ENCODE measurements around the gene FUT8. TPM values are rescaled to one million over a fixed set of nuclear protein-coding genes. Genes with fewer than 3 reads are reported as not detected.

FUT8 gene
- total RNA-seq, 1 donor from 2014 or later, result 18.1 TPM

DNA sequence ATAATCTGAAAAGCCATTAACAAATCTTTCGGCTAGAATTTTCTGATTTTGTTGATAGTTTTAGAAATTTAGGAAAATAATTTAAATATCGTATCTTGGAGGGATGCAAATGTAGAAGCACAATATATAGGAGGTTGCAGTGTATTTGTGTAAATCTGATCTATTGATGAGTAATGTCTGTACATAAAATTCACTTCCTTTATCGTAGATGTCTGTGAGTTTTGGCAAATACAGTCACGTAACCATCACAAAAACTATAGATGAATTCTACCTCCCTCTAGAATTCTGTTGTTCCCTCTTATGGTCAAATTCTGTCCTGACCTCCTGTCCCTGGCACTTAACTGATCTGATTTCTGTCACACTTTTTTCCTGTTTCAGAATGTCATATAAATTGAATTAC, 151.8 kb downstream of the FUT8 start:
- Mint-ChIP-seq H3K27ac (ENCODE audit: unreplicated experiment) (no peak overlapping the region), H3K36me3 (ENCODE audit: low read depth) (no peaks in the 10 kb centered on the region), H3K4me1 (ENCODE audit: low read depth) (no peaks in the 10 kb centered on the region), H3K9me3 (ENCODE audit: low read depth) (no peaks in the 10 kb centered on the region), H3K27me3 (ENCODE audit: low read depth) (no peaks in the 10 kb centered on the region), H3K4me3 (ENCODE audit: unreplicated experiment) (no peak overlapping the region)
- DNase-seq (ENCODE audit: low spot score), result no peak
- TF ChIP-seq, protein P1, sequence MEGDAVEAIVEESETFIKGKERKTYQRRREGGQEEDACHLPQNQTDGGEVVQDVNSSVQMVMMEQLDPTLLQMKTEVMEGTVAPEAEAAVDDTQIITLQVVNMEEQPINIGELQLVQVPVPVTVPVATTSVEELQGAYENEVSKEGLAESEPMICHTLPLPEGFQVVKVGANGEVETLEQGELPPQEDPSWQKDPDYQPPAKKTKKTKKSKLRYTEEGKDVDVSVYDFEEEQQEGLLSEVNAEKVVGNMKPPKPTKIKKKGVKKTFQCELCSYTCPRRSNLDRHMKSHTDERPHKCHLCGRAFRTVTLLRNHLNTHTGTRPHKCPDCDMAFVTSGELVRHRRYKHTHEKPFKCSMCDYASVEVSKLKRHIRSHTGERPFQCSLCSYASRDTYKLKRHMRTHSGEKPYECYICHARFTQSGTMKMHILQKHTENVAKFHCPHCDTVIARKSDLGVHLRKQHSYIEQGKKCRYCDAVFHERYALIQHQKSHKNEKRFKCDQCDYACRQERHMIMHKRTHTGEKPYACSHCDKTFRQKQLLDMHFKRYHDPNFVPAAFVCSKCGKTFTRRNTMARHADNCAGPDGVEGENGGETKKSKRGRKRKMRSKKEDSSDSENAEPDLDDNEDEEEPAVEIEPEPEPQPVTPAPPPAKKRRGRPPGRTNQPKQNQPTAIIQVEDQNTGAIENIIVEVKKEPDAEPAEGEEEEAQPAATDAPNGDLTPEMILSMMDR (IDR thresholded peaks at IDR 0.05), result no peak

DNA sequence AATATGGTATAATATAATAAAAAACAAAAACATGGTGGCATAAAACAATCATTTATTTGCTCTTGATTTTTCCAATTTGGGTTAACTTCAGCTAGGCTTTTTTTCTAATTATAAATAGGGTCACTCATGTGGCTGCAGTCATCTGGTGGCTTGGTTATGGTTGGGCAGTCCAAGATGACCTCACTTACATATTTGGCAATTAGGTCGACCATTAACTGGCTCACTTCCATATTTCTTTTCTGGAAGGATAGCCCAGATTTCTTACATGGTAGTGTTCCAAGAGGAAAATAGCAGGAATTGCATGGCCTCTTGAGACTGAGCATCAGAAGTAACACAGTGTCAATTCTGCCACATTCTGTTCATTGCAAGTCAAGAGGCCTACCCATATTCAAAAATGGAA, 153.4 kb downstream of the FUT8 start:
- no peak for DNase-seq (ENCODE audit: low spot score)
- H3K9me3 Mint-ChIP-seq (ENCODE audit: low read depth), result no peaks in the 10 kb centered on the region
- no peaks in the 10 kb centered on the region for H3K27me3 Mint-ChIP-seq (ENCODE audit: low read depth)
- H3K4me3 Mint-ChIP-seq (ENCODE audit: unreplicated experiment), result no peak overlapping the region
- no peaks in the 10 kb centered on the region for H3K36me3 Mint-ChIP-seq (ENCODE audit: low read depth)
- TF ChIP-seq, protein P1 (IDR thresholded peaks at IDR 0.05), result no peak
- no peaks in the 10 kb centered on the region for H3K4me1 Mint-ChIP-seq (ENCODE audit: low read depth)
- H3K27ac Mint-ChIP-seq (ENCODE audit: unreplicated experiment), result no peak overlapping the region

DNA sequence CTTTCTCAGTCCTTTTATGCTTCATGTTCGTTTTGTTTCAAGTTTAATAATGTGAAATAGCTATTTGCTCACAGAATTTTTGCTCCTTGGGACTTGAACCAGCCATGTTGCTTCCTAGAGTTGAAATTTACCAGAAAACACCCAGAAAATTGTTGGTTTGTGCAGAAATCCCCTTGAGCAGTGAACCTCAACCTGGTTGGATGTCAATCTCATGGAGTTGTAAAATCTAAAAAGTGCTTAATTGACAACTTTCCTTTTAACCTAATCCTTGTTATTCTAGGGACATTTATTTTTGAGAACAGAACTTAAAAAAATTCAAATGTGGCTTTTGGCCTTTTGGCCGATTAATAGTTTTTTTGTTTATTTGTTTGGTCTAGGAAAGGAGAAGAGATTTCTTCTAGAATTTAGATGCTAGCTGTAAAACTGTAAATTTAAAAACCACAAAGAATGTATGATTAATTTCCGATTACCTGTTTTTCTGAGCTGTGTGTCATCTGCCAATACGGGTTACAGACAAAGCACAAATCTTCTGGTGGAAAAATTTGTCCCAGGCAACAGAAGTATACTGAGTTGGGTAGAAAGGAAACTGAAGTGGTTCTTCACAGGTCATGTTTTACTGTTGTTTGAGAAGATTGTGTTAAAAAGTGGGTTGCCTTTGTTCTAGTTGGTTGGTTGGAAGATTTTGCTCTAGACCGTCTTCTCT, 154.4 kb downstream of the FUT8 start:
- Mint-ChIP-seq H3K9me3 (ENCODE audit: low read depth) (no peaks in the 10 kb centered on the region), H3K27me3 (ENCODE audit: low read depth) (no peaks in the 10 kb centered on the region), H3K4me1 (ENCODE audit: low read depth) (no peaks in the 10 kb centered on the region), H3K36me3 (ENCODE audit: low read depth) (no peaks in the 10 kb centered on the region), H3K4me3 (ENCODE audit: unreplicated experiment) (no peak overlapping the region), H3K27ac (ENCODE audit: unreplicated experiment) (no peak overlapping the region)
- no peak for DNase-seq (ENCODE audit: low spot score)
- TF ChIP-seq, protein P1 (IDR thresholded peaks at IDR 0.05), result no peak

DNA sequence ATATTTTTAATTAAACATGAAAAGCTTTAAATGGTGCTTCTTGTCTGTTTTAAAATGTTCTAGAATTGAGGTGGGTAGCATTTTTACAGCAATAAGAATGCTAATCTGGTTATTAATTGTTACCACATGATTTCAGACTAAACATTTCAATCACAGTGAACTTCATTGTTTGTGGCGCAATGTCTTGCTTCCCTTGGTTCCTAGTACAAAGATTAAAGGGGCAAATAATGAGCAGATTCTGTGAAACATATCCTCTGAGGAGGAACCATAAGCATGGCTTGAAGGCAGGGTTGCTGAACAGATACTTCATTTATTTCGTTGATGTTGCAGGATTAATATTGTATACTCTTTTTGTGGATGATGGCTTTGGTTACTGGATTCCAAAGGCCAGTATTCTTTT, 162.1 kb downstream of the FUT8 start:
- Mint-ChIP-seq H3K9me3 (ENCODE audit: low read depth) (no peaks in the 10 kb centered on the region), H3K27me3 (ENCODE audit: low read depth) (no peaks in the 10 kb centered on the region), H3K4me3 (ENCODE audit: unreplicated experiment) (no peak overlapping the region), H3K27ac (ENCODE audit: unreplicated experiment) (no peak overlapping the region), H3K36me3 (ENCODE audit: low read depth) (no peaks in the 10 kb centered on the region), H3K4me1 (ENCODE audit: low read depth) (no peaks in the 10 kb centered on the region)
- TF ChIP-seq, protein P1 (IDR thresholded peaks at IDR 0.05), result no peak
- no peak for DNase-seq (ENCODE audit: low spot score)

DNA sequence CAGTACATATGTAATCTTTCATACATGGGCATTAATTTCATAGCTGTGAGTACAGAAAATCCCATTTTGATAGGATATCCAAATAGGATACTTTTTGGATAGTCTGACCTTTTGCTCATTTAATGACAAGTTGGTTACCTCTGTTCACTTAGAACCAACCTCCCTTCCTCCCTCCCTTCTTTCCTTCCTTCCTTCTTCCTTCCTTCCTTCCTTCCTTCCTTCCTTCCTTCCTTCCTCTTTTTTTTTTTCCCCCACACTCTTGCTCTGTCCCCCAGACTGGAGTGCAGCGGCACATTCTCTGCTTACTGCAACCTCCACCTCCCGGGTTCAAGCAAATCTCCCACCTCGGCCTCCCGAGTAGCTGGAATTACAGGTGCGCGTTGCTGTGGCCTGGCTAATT, 162.9 kb downstream of the FUT8 start:
- TF ChIP-seq, protein P1 (IDR thresholded peaks at IDR 0.05), result no peak
- Mint-ChIP-seq H3K27me3 (ENCODE audit: low read depth) (no peaks in the 10 kb centered on the region), H3K4me1 (ENCODE audit: low read depth) (no peaks in the 10 kb centered on the region), H3K4me3 (ENCODE audit: unreplicated experiment) (no peak overlapping the region), H3K27ac (ENCODE audit: unreplicated experiment) (no peak overlapping the region), H3K9me3 (ENCODE audit: low read depth) (no peaks in the 10 kb centered on the region), H3K36me3 (ENCODE audit: low read depth) (no peaks in the 10 kb centered on the region)
- DNase-seq (ENCODE audit: low spot score), result no peak

All from chondrocyte (in vitro differentiated cells).